ENCODE results near the gene UHRF1. TPM values are rescaled to one million over a fixed set of nuclear protein-coding genes. Genes with fewer than 3 reads are reported as not detected.

UHRF1 gene
- total and polyA plus RNA-seq, 2 of the 13 experiments (the other 11 are each of a cell fraction or from before 2014, with no cell fraction given), result 6.8 to 78.4 TPM

- TF ChIP-seq, protein P1, sequence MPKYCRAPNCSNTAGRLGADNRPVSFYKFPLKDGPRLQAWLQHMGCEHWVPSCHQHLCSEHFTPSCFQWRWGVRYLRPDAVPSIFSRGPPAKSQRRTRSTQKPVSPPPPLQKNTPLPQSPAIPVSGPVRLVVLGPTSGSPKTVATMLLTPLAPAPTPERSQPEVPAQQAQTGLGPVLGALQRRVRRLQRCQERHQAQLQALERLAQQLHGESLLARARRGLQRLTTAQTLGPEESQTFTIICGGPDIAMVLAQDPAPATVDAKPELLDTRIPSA (CRISPR knock-in tag; IDR thresholded peaks at IDR 0.05; ENCODE audit: borderline replicate concordance), result peak; percentile 39; the same call in 1 of the 2 replicates
- TF ChIP-seq HNF1B (CRISPR knock-in tag; IDR thresholded peaks at IDR 0.05), result 0 out of 2 replicates have a peak, but pooled peaks have one; percentile 2
- TF ChIP-seq CC2D1A (CRISPR knock-in tag; IDR thresholded peaks at IDR 0.05), result no peak
- TF ChIP-seq ZNF18 (CRISPR knock-in tag; IDR thresholded peaks at IDR 0.05; ENCODE audit: insufficient replicate concordance), result peak; percentile 56
- TF ChIP-seq CBFB (CRISPR knock-in tag; IDR thresholded peaks at IDR 0.05), result no peak
- no peak for TF ChIP-seq TSC22D2 (CRISPR knock-in tag; IDR thresholded peaks at IDR 0.05; ENCODE audit: borderline replicate concordance)
- TF ChIP-seq NAIF1 (CRISPR knock-in tag; IDR thresholded peaks at IDR 0.05; ENCODE audit: borderline replicate concordance), result no peak
- no peak for TF ChIP-seq KLF16 (CRISPR knock-in tag; IDR thresholded peaks at IDR 0.05)
- 0 out of 2 replicates have a peak, but pooled peaks have one; percentile 19 for TF ChIP-seq WIZ (CRISPR knock-in tag; IDR thresholded peaks at IDR 0.05)
- 0 out of 2 replicates have a peak, but pooled peaks have one; percentile 0 for TF ChIP-seq ZNF317 (CRISPR knock-in tag; IDR thresholded peaks at IDR 0.05)
- no peak for TF ChIP-seq TAF15 (IDR thresholded peaks at IDR 0.05; ENCODE audit: low read depth, low read length, poor library complexity, severe bottlenecking)
- TF ChIP-seq, protein P2, sequence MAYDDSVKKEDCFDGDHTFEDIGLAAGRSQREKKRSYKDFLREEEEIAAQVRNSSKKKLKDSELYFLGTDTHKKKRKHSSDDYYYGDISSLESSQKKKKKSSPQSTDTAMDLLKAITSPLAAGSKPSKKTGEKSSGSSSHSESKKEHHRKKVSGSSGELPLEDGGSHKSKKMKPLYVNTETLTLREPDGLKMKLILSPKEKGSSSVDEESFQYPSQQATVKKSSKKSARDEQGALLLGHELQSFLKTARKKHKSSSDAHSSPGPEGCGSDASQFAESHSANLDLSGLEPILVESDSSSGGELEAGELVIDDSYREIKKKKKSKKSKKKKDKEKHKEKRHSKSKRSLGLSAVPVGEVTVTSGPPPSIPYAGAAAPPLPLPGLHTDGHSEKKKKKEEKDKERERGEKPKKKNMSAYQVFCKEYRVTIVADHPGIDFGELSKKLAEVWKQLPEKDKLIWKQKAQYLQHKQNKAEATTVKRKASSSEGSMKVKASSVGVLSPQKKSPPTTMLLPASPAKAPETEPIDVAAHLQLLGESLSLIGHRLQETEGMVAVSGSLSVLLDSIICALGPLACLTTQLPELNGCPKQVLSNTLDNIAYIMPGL (CRISPR knock-in tag; IDR thresholded peaks at IDR 0.05; ENCODE audit: borderline replicate concordance in 1 of 2, low read depth in 1 of 2), result no peak
- no peak for TF ChIP-seq ZNF44 (CRISPR knock-in tag; IDR thresholded peaks at IDR 0.05)
- 0 out of 2 replicates have a peak, but pooled peaks have one; percentile 6 for TF ChIP-seq CREM (IDR thresholded peaks at IDR 0.05)
- no peak for TF ChIP-seq CREM (CRISPR knock-in tag; IDR thresholded peaks at IDR 0.05)
- TF ChIP-seq ZNF770 (CRISPR knock-in tag; IDR thresholded peaks at IDR 0.05), result peak; percentile 93
- TF ChIP-seq U2AF2 (IDR thresholded peaks at IDR 0.05; ENCODE audit: low read depth, low read length), result no peak
- 0 out of 2 replicates have a peak, but pooled peaks have one; percentile 78 for TF ChIP-seq ZMYM2 (CRISPR knock-in tag; IDR thresholded peaks at IDR 0.05)
- TF ChIP-seq ZKSCAN8 (CRISPR knock-in tag; IDR thresholded peaks at IDR 0.05; ENCODE audit: borderline replicate concordance), result no peak
- TF ChIP-seq CEBPG (CRISPR knock-in tag; IDR thresholded peaks at IDR 0.05), result no peak
- no peak for TF ChIP-seq FOXP1 (IDR thresholded peaks at IDR 0.05)
- TF ChIP-seq FOXP1 (CRISPR knock-in tag; IDR thresholded peaks at IDR 0.05), result no peak
- TF ChIP-seq, protein P3, sequence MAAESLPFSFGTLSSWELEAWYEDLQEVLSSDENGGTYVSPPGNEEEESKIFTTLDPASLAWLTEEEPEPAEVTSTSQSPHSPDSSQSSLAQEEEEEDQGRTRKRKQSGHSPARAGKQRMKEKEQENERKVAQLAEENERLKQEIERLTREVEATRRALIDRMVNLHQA (CRISPR knock-in tag; IDR thresholded peaks at IDR 0.05), result no peak
Measured at GRCh38 chr19:4868286-4868834, 40.9 kb upstream of the UHRF1 start (continued).
